Pancreas (tissue), 10 donors: Measurements from ENCODE around the gene ERI3. TPM values are rescaled to one million over a fixed set of nuclear protein-coding genes. Genes with fewer than 3 reads are reported as not detected.

Experiments used
- ATAC-seq, 4 donors: fragments of 200-7000 bp; cut with Tn5 transposase; one replicate each; pipeline versions ENCODE4 v1.8.0 to v1.9.1; 2020; ENCODE audit warnings: mild to moderate bottlenecking in 4 of 4, moderate library complexity in 4 of 4
- DNase-seq, 6 donors: peaks; one replicate each; pipeline ENCODE4 v3.0.0-alpha.2; 2020
- FAIRE-seq: peaks from 2 replicates; lab custom pipeline; 2012; peaks lifted over from hg19 to GRCh38; lab: Jason Lieb, UNC
- H3K27ac ChIP-seq, 4 donors: fragments of 200-600 bp; sonication (generic); 1 replicate in 3 of 4; 2 replicates in 1 of 4; pipeline versions ENCODE4 v1.5.0 to v1.8.0; 2020
- H3K27me3 ChIP-seq, 4 donors: fragments of 200-600 bp; one replicate each; pipeline ENCODE4 v1.8.0; 2021
- H3K36me3 ChIP-seq, 3 donors: fragments of 200-600 bp; sonication (generic) in 1 of 3; one replicate each; pipeline versions ENCODE4 v1.5.0 to v1.8.0; 2020 to 2021
- H3K4me1 ChIP-seq, 3 donors: fragments of 200-600 bp; one replicate each; pipeline ENCODE4 v1.8.0; 2021
- H3K4me3 ChIP-seq, 4 donors: fragments of 200-600 bp; sonication (generic) in 2 of 4; one replicate each; pipeline versions ENCODE4 v1.5.0 to v1.8.0; 2020 to 2021
- H3K9me3 ChIP-seq, 4 donors: fragments of 200-600 bp; one replicate each; pipeline ENCODE4 v1.8.0; 2021
- CTCF ChIP-seq, 4 donors: fragments of 200-600 bp; sonication (generic) in 3 of 4; IDR thresholded peaks; one replicate each; pipeline versions ENCODE4 v1.5.0 to v1.8.0; 2021; ENCODE audit warnings: antibody characterized with exemption in 4 of 4
- WGBS, 2 donors: extraction: QIAGEN DNeasy Blood & Tissue Kit; methylation state at CpG; one replicate each; pipeline ENCODE4 v1.1.7; 2013; 5-methylcytosine and 5-hydroxymethylcytosine counted together
- intact Hi-C, 3 donors: fragments of 100-400 bp; cut with DNase I; formaldehyde crosslinking; loops; one replicate each; pipeline versions ENCODE4 v1.11.1 to v1.14.2; 2022
- polyA plus RNA-seq, 2 donors: library from polyadenylated mRNA; stranded (reverse); fragments of 200-250 nt; gene quantifications; one replicate each; pipeline ENCODE4 v1.2.3, GENCODE V29; 2013
- total RNA-seq, 6 donors: library from RNA; stranded (reverse); fragmentation: NEBNext Ultra II Directional in 4 of 6; extraction: Animal tissue kit (Norgen Biotek cat#: 25700) in 4 of 6; gene quantifications; one replicate each; pipeline versions ENCODE4 v1.2.1 to v1.2.4, GENCODE V29; 2021 to 2023
- donor health status: healthy with polysubstance abuse.
- donor health status: DM: no; HTN: no; CAD: no; lungs with moderate emphysema.
- donor health status: DM: no; HTN: no; CAD: no.
- donor health status: control.
- donor health status: control.
- donor health status: Bipolar disorder and iron deficiency.
- donor health status: DM: yes; HTN: yes; CAD: no.
- donor health status: DM: no; HTN: no; CAD: no.
- donor health status: DM: no; HTN: no; CAD: no.
- donor health status: DM: yes; HTN: yes; CAD: no.

ERI3 gene
- total and polyA plus RNA-seq, 8 donors, result 18.9 to 33.7 (median 21.8) TPM

GRCh38 chr1:44353604-44354003 lies 1.5 kb downstream of the ERI3 start:
- Histone ChIP-seq H3K4me1 (peaks cover 8 to 18% (median 17%) of the 10 kb centered on the region in 3 donors), H3K9me3 (no peaks in the 10 kb centered on the region), H3K36me3 (no peaks in the 10 kb centered on the region), H3K4me3 (peak overlapping the region in 1 of 4 donors; percentile 92), H3K27me3 (no peaks in the 10 kb centered on the region), H3K27ac (no peak overlapping the region)
- ATAC-seq (no peak), DNase-seq (peak in 2 of 6 donors; percentile 9 to 23), FAIRE-seq (no peak)
- intact Hi-C loops, result no loop called here
- no peak for TF ChIP-seq CTCF (IDR thresholded peaks at IDR 0.05)
- 10 to 18% methylated on average over 1 of the region's 1 CpG for WGBS, 2 donors

- ATAC-seq (no peak), FAIRE-seq (no peak), DNase-seq (no peak)
- Histone ChIP-seq H3K4me1 (peaks cover 9 to 18% (median 17%) of the 10 kb centered on the region in 3 donors), H3K27ac (no peak overlapping the region), H3K36me3 (no peaks in the 10 kb centered on the region), H3K4me3 (no peak overlapping the region), H3K9me3 (no peaks in the 10 kb centered on the region), H3K27me3 (no peaks in the 10 kb centered on the region)
- no peak for TF ChIP-seq CTCF (IDR thresholded peaks at IDR 0.05)
- intact Hi-C loops, result no loop called here
- WGBS, 2 donors, result 96 to 98% methylated on average over 2 of the region's 2 CpGs
Observed at GRCh38 chr1:44351289-44351688, 3.8 kb downstream of the ERI3 start.

- no peaks in the 10 kb centered on the region for H3K27me3 ChIP-seq
- ATAC-seq, result no peak
- FAIRE-seq, result no peak
- H3K4me1 ChIP-seq, result peaks cover 5 to 12% (median 11%) of the 10 kb centered on the region in 3 donors
- no peaks in the 10 kb centered on the region for H3K36me3 ChIP-seq
- 95 to 96% methylated on average over 4 of the region's 4 CpGs for WGBS, 2 donors
- DNase-seq, result no peak
- TF ChIP-seq CTCF (IDR thresholded peaks at IDR 0.05), result no peak
- no peak overlapping the region for H3K27ac ChIP-seq
- intact Hi-C loops, result no loop called here
- no peaks in the 10 kb centered on the region for H3K9me3 ChIP-seq
- H3K4me3 ChIP-seq, result no peak overlapping the region
Observed at GRCh38 chr1:44348061-44348485, 7.0 kb downstream of the ERI3 start.

GRCh38 chr1:44347280-44347679 lies 7.8 kb downstream of the ERI3 start:
- WGBS, 2 donors, result 63 to 67% methylated on average over 4 of the region's 4 CpGs
- TF ChIP-seq CTCF (IDR thresholded peaks at IDR 0.05), result no peak
- H3K27ac ChIP-seq, result no peak overlapping the region
- H3K4me3 ChIP-seq, result no peak overlapping the region
- no peaks in the 10 kb centered on the region for H3K9me3 ChIP-seq
- DNase-seq (no peak), ATAC-seq (no peak), FAIRE-seq (no peak)
- intact Hi-C loops, result no loop called here
- H3K4me1 ChIP-seq, result peaks cover 2 to 11% (median 7%) of the 10 kb centered on the region in 3 donors
- H3K36me3 ChIP-seq, result no peaks in the 10 kb centered on the region
- H3K27me3 ChIP-seq, result no peaks in the 10 kb centered on the region

DNA sequence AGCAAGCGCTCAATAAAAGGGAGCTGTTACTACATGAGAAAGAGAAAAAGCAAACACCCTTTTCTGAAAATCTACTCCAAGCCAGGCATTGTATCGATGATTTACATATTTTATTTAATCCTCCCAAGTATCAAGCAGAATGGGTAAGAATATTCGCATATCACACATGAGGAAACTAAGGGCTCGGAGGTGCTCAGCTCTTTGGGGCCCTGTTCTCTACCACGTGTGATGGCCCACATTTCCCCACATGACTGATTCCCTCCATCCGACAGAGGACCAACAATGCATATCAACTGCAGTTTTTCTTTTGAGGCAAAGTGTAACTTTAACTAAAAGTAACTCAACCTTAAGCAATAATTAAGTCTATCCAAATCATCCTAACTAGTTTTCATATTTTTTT lies 8.2 kb downstream of the ERI3 start:
- Histone ChIP-seq H3K27me3 (no peaks in the 10 kb centered on the region), H3K36me3 (no peaks in the 10 kb centered on the region), H3K9me3 (no peaks in the 10 kb centered on the region), H3K4me3 (no peak overlapping the region), H3K4me1 (peaks cover 2 to 11% (median 7%) of the 10 kb centered on the region in 3 donors), H3K27ac (no peak overlapping the region)
- FAIRE-seq, result no peak
- intact Hi-C loops, result no loop called here
- no peak for DNase-seq
- 90 to 92% methylated on average over 6 of the region's 6 CpGs for WGBS, 2 donors
- TF ChIP-seq CTCF (IDR thresholded peaks at IDR 0.05), result no peak
- no peak for ATAC-seq
